ENCODE data around the gene ANGEL1.

The ANGEL1 gene, protein sequence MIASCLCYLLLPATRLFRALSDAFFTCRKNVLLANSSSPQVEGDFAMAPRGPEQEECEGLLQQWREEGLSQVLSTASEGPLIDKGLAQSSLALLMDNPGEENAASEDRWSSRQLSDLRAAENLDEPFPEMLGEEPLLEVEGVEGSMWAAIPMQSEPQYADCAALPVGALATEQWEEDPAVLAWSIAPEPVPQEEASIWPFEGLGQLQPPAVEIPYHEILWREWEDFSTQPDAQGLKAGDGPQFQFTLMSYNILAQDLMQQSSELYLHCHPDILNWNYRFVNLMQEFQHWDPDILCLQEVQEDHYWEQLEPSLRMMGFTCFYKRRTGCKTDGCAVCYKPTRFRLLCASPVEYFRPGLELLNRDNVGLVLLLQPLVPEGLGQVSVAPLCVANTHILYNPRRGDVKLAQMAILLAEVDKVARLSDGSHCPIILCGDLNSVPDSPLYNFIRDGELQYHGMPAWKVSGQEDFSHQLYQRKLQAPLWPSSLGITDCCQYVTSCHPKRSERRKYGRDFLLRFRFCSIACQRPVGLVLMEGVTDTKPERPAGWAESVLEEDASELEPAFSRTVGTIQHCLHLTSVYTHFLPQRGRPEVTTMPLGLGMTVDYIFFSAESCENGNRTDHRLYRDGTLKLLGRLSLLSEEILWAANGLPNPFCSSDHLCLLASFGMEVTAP

DNA sequence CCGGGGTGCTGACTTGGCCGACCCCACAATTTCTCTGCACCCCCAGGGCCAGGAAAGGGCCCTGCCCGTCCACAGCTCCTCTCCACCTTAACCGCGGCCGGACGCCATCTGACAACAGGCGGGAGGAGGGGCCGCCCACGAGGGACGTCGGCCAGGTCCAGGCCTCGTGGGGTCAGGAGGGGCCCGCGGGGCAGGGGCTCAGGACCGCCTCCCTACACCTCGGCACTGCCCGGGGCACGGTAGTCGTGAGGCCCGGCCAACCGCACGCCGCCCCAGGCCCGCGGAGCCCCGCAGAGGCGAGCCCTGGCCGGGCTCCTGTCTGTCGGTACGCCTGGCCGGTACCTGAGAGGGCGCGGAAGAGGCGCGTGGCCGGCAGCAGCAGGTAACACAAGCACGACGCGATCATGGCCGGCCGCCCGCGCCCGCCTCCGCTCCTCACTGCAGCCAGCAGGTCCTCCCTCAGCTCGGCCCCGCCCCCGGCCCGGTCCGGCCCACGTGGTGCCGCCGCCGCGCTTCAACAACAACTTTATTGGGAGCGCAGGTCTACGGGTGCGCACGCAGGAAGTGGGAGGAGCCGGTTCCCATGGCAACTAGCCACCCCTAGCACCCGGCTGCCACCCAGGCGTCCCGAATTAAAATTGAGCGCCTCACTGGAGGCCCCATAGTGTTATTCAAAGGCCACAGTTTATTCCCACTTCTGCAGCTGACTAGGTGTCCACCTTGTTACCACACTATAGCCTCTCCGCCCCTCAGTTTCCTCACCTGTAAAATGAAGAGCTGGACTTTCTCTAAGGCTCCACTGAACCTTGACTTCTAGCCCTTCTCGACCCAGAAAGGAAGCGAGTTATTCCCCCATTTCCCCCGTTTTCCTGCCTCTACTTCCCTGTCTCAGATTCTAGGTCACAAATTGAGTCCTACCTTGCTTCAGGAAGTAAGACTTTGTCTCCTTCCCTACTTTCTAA, at the start of gene ANGEL1:
Gene ANGEL1, minus strand, starts transcription at position 461 of the 962 bp plus-strand sequence. Its CDS starts 55 bp downstream, at position 406.
- peak; percentile 96 for DNase-seq

DNA sequence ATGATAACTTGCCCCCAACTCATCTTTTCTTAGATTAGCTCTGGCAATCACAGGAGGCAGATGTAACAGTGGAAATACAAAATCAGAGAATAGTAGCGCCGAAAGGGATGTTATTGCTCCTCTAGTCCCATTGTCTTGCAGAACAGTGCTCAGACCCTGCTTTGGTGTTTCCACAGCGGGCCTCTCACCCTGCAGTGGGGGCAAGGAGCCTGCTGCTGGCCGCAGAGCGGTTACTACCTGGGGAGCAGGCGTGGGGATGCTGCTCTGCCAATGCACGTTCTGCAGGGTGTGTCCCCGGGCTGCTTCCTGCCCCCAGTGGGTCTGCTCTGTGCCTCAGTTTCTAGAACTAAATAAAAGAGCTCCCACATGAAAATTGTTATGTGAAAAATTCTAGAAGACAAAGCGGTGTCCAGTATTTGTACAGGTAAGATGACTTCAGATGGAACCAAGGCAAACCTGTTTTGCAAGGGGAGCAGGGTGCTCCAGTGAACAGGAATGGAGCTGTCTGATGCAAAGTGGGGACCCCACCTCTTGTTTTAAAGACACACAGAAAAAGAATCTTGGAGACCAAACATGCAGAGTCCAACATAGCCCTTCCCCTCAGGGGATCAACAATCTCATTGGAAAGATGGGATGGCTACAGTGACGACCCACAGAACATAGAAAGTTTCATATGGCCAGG, 49.0 kb upstream of the ANGEL1 start:
- DNase-seq: no peak

DNA sequence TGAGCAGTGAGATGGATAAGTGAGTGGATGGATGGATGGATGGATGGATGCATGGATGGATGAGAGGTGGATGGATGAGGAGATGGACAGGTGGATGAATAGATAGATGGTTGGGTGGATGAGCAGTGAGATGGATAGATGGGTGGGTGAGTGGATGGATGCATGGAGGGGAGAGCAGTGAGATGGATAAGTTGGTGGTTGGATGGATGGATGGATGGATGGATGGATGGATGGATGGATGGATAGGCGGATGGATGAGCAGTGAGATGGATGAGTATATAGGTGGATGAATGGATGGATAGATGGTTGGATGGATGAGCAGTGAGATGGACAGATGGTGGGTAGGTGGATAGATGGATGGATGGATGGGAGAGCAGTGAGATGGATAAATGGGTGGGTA, 44.1 kb upstream of the ANGEL1 start:
- no peak for DNase-seq

DNA sequence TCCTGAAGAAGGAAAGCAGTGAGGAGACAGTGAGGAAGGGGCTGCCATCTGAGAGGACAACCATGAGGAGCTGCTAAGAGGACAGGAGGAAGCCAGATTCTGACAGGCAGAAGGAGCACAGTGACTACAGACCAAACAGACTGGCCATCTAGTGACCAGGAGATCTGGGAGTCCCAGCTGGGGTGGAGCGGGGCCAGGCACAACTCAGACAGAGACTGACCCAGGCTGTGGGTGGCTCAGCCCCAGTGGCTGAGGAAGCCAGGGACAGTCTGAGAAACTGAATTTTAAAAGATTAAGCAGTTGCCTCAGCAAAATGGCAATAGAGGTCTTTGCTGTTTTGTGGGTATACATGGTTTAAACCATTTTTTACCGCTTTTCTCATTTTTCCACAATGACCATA, 42.4 kb upstream of the ANGEL1 start:
- DNase-seq: no peak

DNA sequence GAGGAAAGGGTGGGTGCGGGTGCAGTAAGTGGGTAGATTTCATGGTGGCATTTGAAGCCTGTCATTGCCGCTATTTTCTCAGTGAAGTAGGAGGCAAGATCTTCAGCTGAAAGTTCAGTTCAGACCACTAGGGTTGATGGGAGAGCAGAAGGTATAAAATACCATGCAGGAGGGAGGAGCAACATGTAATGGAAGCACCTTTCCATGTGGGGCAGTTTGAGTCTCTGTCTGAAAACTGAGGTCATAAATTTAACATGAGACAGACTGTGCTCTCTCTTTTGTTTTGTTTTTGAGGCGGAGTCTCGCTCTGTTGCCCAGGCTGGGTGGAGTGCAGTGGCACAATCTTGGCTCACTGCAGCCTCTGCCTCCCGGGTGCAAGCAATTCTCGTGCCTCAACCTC, 36.2 kb upstream of the ANGEL1 start:
- DNase-seq: no peak

DNA sequence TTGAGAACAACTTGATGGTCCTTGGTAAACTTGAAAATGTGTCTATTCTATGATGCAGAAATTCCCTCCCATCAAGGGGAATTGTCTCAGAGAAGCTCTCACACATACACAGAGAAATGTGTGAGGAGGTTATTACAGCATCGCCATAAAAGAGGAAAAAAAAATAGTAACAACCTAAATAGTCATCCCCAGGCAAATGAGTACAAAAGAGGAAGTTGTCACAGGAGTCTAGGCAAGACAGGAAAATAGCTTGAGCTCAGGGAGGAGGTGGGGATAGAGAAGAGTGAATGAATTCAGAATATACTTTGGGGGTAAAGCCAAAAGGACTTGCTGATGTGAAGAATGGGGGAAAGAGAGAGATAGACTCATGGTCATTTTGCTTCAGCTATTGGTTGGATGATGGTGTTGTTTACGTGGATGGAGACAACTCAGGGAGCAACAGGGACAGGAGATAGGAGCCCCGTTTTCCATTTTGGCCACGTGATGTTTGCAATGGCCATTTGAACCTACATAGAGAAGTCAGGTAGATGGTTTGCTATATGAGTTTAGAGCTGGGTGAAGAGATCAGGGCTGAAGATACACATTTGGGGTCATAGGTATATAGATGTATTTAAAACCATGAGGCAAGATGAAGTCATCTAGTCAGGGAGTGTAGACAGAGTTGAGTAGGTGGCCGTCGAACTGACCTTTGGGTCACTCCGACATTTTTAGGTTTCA, 33.8 kb upstream of the ANGEL1 start:
- DNase-seq: no peak

DNA sequence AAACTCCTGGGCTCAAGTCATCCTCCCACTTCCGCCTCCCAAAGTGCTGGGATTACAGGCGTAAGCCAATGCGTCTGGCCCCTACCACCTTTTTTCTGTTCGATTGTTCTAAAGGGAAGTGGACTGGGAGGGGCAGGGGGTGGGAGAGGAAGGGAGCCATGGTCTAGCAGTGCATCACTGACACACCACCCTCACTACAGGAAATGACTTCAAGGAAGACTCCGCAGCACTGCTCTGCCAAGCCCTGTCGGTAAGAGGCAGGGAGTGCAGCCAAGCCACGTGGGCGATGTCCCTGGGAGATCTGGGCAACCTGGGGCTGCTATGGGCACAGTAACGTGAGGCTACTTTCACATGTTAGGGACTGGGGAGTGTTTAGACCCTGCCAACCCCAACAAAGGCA, 31.5 kb upstream of the ANGEL1 start:
- peak; percentile 50 for DNase-seq

DNA sequence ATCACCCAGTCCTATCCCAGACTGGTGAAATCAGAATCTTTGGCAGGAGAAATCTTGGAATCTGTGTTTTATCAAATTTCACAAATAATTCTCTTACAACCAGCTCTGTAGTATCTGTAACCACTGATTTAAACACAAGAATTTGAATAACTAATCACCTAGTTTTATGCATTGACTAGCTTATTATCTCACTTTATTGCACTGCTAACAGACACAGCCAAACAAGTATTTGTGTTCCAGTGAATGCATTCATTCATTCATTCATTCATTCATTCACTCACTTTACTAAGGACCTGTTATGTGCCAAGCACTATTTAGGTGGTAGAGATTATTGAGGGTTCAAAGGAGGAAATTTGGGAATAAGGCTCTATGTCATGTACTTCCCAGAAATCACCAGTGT, 29.7 kb upstream of the ANGEL1 start:
- no peak for DNase-seq

DNA sequence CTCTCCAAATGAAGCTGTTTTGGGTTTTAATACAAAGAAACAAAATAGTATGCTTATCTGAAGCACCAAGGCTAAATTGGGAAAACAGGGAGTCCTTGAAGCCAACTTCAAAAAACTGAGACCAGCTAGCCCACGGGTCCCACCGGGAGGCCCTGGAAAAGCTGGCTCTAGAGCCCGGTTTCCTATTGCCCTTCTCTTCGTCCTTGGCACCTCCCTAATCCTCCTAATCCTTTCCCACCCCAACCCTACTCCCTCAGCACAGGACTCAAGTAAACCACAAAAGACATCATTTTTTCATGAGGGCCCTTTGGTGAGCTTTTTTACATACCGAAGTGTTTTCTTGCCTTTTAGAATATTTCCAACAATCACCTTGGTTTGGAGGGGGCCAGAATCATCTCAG, 24.8 kb upstream of the ANGEL1 start:
- DNase-seq: no peak

DNA sequence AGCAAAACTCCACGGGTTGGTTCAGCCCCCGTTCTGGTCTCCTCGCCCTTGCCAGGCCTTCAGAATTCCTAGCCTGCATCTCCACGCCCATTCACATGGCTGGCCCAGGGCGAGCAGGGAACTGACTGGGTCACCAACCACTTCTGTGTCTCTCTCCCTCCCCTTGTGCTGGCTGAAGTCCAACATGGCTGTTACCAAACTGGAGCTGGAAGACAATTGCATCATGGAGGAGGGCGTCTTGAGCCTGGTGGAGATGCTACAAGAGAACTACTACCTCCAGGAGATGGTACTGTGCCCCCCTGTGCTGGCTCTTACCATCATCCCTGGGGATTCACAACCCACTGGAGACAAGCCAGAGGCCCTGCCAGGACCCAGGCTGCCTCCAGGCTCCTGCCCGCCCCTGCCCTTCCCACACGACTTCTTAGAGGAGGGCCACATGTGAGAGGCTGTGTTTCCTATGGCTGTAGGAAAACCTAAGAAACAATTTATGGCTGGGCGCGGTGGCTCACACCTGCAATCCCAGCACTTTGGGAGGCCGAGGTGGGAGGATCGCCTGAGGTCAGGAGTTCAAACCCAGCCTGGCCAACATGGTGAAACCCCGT, 23.4 kb upstream of the ANGEL1 start:
- no peak for DNase-seq

DNA sequence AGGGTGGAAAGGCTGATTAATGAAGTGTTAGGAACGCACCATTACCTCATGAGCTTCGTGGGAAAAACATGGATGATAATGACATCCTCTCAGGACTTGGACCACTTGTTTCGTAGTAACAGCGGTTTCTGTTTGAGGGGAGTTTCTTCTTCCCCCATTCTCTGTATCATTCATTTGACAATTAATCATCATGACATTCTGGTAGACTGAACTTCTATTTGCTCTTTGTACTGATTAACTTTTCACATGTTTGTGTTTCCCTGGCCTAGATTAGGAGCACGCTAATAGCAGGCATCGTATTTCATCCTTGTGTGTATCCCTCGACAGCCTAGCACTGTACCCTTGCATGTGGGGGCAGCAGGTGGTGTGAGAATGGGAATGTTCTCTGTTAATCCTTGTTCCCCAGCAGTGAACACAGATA, 21.6 kb upstream of the ANGEL1 start:
- DNase-seq: no peak

DNA sequence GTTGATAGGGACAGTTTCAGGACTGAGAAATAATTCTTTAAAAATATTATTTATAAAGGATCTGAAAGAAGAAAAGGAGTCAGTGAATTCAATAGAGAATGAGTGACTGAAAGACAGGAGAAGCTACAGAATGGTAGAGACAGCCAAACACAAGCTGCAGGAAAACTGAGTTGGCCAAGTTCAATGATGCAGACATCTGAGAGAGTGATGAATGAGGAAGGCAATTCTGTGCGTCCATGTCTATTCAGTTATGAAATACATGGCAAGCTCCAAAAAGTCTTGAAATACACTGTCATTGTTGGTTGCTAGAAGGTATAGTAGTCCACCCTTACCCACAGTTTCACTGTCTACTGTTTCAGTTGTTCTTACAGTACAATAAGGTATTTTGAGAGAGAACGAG, 20.3 kb upstream of the ANGEL1 start:
- DNase-seq: no peak

DNA sequence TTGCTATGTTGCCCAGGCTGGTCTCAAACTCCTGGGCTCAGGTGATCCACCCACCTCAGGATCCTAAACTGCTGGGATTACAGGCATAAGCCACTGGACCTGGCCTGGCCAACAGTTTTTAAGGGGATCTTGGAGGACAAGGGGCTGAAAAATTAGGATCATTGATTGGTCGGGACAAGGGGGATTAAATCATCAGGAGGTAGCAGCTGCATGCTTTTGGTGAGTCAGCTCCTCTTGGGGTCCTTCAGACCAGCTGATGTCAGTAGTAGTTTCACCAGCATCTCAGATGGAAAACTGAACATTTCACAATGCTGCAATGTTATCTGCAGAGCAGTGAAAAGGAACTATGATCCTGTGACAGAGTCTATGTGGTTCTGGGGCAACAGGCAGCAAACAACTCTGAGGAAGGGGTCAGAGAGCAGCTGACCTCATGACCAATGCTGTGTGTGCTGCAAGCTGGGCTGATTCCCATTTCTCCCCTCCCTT, 19.9 kb upstream of the ANGEL1 start:
- no peak for DNase-seq

DNA sequence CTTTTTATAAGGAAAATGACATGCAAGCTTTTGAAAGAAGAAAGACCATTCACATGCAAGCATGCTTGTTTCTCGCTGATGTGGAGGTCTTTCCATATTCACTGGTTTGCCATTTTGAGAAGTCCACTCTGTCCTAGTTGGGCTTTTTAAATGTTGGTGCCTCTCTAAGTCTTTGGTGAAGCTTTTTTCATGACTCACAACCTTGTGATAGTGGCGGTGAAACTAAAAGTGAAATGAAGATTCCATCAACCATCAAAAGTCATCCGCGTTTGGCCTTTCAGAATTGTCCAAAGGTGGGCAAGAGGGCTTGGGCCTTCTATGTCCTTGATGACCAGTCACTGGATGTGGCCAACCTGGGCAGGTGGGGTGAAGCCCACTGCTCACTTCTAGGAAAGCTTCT, 17.9 kb upstream of the ANGEL1 start:
- DNase-seq: no peak

DNA sequence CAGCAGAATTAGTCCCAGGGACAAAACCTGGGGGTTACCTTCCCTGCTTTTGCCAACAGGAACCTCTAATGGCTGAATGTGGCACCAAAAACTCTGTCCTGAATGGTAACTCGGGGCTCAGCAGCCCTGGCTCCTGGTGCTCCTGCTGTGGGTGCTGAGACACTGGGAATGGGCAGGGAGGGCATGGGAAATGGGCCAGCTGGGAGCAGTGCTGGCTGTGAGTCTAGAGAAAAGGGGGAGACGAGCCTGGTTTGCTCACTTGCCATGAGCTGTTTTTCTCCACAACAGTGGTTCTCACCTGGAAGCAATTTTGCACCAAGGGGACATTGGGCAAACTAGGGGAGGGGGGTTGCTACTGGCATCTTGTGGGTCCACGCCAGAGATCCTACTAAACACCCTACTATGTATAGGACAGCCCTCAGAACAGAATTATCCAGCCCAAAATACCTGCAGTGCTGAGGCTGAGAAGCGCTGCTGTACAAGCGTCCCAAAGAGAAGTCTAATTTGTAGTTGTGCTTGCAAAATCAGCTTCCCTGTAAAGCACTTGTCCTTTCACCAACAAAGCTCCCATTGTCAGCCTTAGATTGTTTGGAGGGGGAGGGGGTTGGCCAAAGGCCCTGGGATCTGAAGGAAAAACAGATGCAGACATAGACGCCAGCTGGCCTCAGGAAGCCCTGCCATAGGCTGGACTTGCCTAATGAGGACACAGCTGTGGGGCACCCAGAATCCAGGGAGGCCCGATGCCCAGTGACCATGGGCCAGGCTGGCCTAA, 17.2 kb upstream of the ANGEL1 start:
- DNase-seq: no peak

DNA sequence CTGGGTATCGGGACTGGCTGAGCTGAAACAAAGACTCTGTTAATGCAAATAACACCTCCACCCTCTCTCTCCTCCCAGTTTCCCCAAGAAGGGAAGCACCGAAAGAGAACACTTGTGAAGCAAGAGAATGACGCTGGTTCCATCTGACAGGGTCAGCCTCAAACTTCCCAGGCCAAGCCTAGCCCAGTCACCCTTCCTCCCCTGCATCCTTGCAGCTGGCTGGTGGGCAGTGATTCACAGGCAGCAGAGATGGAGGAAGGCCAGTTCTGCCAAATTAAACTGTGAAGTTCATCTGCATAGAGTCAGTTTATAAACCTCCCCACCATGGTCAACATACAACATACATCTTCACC, 16.3 kb upstream of the ANGEL1 start:
- no peak for DNase-seq

DNA sequence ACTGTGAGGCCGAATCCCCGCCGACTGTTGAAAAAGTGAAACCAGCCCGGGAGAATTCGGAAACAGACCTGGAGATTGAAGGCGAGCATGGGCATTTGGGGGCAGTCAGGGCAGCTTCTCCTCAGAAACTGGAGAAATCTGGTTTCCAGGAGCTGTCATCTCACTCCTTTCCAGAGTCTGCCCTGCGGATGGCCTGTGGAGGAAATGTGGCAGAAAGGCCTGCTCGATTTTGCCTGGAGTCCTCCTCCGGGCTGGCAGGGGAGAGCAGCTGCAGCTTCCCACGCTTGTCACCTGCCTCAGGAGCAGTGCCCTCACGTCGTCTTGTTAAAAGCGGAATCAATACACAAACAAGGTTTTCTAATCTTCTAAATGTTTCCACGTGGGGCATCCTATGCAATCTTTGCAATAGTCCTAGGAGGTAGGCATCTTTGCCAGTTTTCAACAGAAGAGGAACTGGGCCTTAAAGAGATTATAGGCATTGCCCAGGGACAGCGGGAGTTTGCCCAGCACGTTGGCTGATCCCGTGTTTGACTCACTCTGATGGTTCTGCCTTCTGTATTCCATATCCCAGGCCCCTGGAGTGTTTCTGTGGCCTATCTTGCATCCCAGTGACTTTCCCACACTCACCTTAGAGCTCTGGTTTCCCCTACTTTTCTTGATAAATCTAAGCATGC, 15.8 kb upstream of the ANGEL1 start:
- no peak for DNase-seq

DNA sequence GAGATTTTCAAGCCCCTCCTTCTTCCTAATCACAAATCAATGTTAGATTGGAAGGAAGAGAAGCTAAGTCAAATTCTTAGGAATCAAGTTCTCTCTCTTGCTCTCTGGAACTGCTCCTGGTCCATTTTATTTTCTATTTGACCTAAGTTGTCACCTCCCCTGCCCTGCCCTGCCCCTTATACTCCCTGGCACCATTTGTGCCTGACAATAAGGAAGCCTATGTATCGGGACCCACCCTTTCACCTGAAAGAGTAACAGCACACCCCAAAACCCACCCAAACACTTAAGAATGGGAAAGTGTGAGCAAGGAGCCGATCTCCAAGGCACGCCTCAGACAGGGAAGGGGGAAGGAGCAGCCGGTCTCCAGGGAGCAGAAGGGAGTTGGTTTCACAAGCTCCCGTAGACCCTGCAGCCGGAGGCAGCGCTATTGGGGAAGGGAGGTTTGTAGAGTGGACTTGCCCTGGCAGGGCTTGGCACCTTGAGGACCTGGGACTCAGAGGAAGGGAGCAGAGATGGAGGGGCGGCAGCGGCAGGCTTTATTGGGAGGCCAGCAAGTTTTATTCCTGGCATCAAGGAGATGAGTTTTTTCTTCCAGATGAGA, 15.1 kb upstream of the ANGEL1 start:
- DNase-seq: no peak

DNA sequence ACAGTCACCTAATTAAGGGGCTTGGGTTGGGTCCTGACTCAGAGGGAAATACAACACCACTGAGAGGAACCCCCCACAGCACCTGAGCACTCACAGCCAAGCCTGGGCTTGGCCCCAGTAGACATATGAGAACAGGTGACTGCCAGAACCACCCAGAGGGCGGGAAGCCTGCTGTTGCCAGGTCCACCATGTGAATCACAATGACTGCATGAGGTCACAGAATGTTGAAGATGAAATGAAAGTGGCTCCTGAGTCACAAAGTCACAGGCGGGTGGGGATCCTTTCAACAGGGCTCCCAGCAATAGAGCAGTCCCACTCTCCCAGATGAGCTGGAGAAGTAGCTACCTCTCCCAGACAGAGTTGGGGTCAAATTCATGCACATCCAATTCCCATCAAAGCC, 13.4 kb upstream of the ANGEL1 start, which contains the start of gene LRRC74A:
Gene LRRC74A, plus strand, starts transcription at position 287 of the 400 bp plus-strand sequence. CDS start 290 bp downstream, outside the sequence.
- no peak for DNase-seq

DNA sequence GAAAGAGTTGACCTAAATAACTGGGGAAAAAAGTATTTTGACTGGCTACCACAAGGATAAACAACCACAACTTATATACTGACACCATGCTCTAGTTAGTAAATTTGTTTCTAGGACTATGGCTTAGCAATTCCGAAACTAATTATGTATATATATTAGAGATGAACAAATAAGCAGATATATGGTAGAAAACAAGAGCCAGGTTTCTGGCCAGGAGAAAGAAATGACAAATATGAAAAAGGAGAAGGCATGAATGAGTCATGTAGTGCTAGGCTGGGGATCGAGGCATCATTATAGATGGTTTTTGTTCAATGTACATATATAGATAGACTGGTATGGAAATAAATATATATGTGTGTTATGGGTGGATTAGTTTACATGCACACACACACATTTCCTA, 8.0 kb upstream of the ANGEL1 start:
- DNase-seq: no peak

All from stimulated activated CD4-positive, alpha-beta T cell treated with anti-CD3 and anti-CD28 coated beads, Interleukin-12 subunit alpha, Interleukin-12 subunit beta, amount 100 ng/mL, for 4 hours (primary cell).